Astrocyte (in vitro differentiated cells and primary cell): ENCODE data around the gene OXT. TPM values are rescaled to one million over a fixed set of nuclear protein-coding genes. Genes with fewer than 3 reads are reported as not detected.

Source experiments
- DNase-seq: peaks from one replicate; pipeline ENCODE4 v3.0.0-alpha.2; 2010; ENCODE audit warnings: low read depth
- FAIRE-seq: peaks from 2 replicates; lab custom pipeline; 2011; peaks lifted over from hg19 to GRCh38; lab: Jason Lieb, UNC
- H2AFZ ChIP-seq: 2 replicates; pipeline ENCODE4 v1.6.0; 2012; ENCODE audit warnings: low read depth, low read length, inconsistent platforms
- H3K27ac ChIP-seq: 2 replicates; pipeline ENCODE4 v1.5.1; 2011; ENCODE audit warnings: low read depth, low read length, inconsistent platforms
- H3K27me3 ChIP-seq: 2 replicates; pipeline ENCODE4 v1.6.0; 2011; ENCODE audit warnings: low read length, inconsistent platforms; ENCODE audit not compliant: insufficient read depth
- H3K36me3 ChIP-seq: 2 replicates; pipeline ENCODE4 v1.5.1; 2011; ENCODE audit warnings: low read length, inconsistent platforms; ENCODE audit not compliant: insufficient read depth
- H3K4me1 ChIP-seq: 2 replicates; pipeline ENCODE4 v1.5.1; 2011; ENCODE audit warnings: low read length, inconsistent platforms; ENCODE audit not compliant: insufficient read depth
- H3K4me2 ChIP-seq: 2 replicates; pipeline ENCODE4 v1.6.0; 2012; ENCODE audit warnings: low read length, inconsistent platforms
- H3K4me3 ChIP-seq: 2 replicates; pipeline ENCODE4 v1.5.1; 2011; ENCODE audit warnings: low read depth, mild to moderate bottlenecking, low read length, inconsistent platforms; ENCODE audit not compliant: insufficient read depth
- H3K79me2 ChIP-seq: 2 replicates; pipeline ENCODE4 v1.6.0; 2012; ENCODE audit warnings: mild to moderate bottlenecking, low read length, inconsistent platforms; ENCODE audit not compliant: insufficient read depth
- H3K9ac ChIP-seq: 2 replicates; pipeline ENCODE4 v1.6.0; 2012; ENCODE audit warnings: mild to moderate bottlenecking, low read length, inconsistent platforms
- H3K9me3 ChIP-seq: 2 replicates; pipeline ENCODE4 v1.5.1; 2012; ENCODE audit warnings: low read depth, mild to moderate bottlenecking, low read length, inconsistent platforms; ENCODE audit not compliant: insufficient read depth
- H4K20me1 ChIP-seq: 2 replicates; pipeline ENCODE4 v1.6.0; 2012; ENCODE audit warnings: low read length, inconsistent platforms; ENCODE audit not compliant: insufficient read depth
- H3K27ac Mint-ChIP-seq: one replicate; pipeline ENCODE4 v1.8.0; 2021; ENCODE audit warnings: mild to moderate bottlenecking, mixed read lengths; ENCODE audit not compliant: unreplicated experiment
- H3K27me3 Mint-ChIP-seq: one replicate; pipeline ENCODE4 v1.8.0; 2021; ENCODE audit warnings: low read depth, mixed read lengths; ENCODE audit not compliant: unreplicated experiment
- H3K36me3 Mint-ChIP-seq: one replicate; pipeline ENCODE4 v1.8.0; 2021; ENCODE audit warnings: low read depth, mixed read lengths; ENCODE audit not compliant: unreplicated experiment
- H3K4me1 Mint-ChIP-seq: one replicate; pipeline ENCODE4 v1.8.0; 2021; ENCODE audit warnings: low read depth, mixed read lengths; ENCODE audit not compliant: unreplicated experiment
- H3K4me3 Mint-ChIP-seq: one replicate; pipeline ENCODE4 v1.8.0; 2021; ENCODE audit warnings: mild to moderate bottlenecking, moderate library complexity, mixed read lengths; ENCODE audit not compliant: unreplicated experiment
- H3K9me3 Mint-ChIP-seq: one replicate; pipeline ENCODE4 v1.8.0; 2021; ENCODE audit warnings: mild to moderate bottlenecking, mixed read lengths; ENCODE audit not compliant: unreplicated experiment
- CTCF ChIP-seq: IDR thresholded peaks from 2 replicates; pipeline ENCODE4 v1.5.1; 2011; ENCODE audit warnings: low read depth, mild to moderate bottlenecking, inconsistent platforms, low read length, moderate library complexity; ENCODE audit not compliant: insufficient read depth
- EZH2 ChIP-seq: IDR thresholded peaks from 2 replicates; pipeline ENCODE4 v1.6.1; 2012; ENCODE audit warnings: mild to moderate bottlenecking, low read length, inconsistent platforms; ENCODE audit not compliant: insufficient read depth
- total RNA-seq: library from RNA; stranded (reverse); gene quantifications from 2 replicates; pipeline ENCODE4 v1.2.1, GENCODE V29; 2021

The OXT gene
- total RNA-seq, 1 donor from 2014 or later = not detected

- no peak for DNase-seq
- Histone ChIP-seq H2AFZ (no peak overlapping the region), H4K20me1 (no peaks in the 10 kb centered on the region), H3K79me2 (no peaks in the 10 kb centered on the region), H3K27me3 (peaks cover 46% of the 10 kb centered on the region), H3K9me3 (no peaks in the 10 kb centered on the region), H3K4me2 (no peak overlapping the region), H3K4me1 (no peaks in the 10 kb centered on the region), H3K27ac (no peak overlapping the region), H3K36me3 (no peaks in the 10 kb centered on the region), H3K9ac (no peak overlapping the region), H3K4me3 (no peak overlapping the region)
- no peak for FAIRE-seq
- H3K27ac Mint-ChIP-seq = no peak overlapping the region
- no peaks in the 10 kb centered on the region for H3K36me3 Mint-ChIP-seq
- no peaks in the 10 kb centered on the region for H3K9me3 Mint-ChIP-seq
- no peak for TF ChIP-seq EZH2
- H3K4me1 Mint-ChIP-seq = no peaks in the 10 kb centered on the region
- H3K27me3 Mint-ChIP-seq = peaks cover 43% of the 10 kb centered on the region
- no peak overlapping the region for H3K4me3 Mint-ChIP-seq
Observed at GRCh38 chr20:3080939-3081388, 9.5 kb downstream of the OXT start.

GRCh38 chr20:3081641-3082040 lies 10.2 kb downstream of the OXT start:
- no peak overlapping the region for H3K4me3 Mint-ChIP-seq
- DNase-seq (no peak), FAIRE-seq (no peak)
- Histone ChIP-seq H3K27me3 (peaks cover 46% of the 10 kb centered on the region), H3K27ac (no peak overlapping the region), H4K20me1 (no peaks in the 10 kb centered on the region), H3K9me3 (no peaks in the 10 kb centered on the region), H3K36me3 (no peaks in the 10 kb centered on the region), H3K9ac (no peak overlapping the region), H3K79me2 (no peaks in the 10 kb centered on the region), H3K4me1 (no peaks in the 10 kb centered on the region), H3K4me3 (no peak overlapping the region), H3K4me2 (no peak overlapping the region), H2AFZ (no peak overlapping the region)
- peaks cover 43% of the 10 kb centered on the region for H3K27me3 Mint-ChIP-seq
- H3K9me3 Mint-ChIP-seq = no peaks in the 10 kb centered on the region
- H3K36me3 Mint-ChIP-seq = no peaks in the 10 kb centered on the region
- no peak overlapping the region for H3K27ac Mint-ChIP-seq
- TF ChIP-seq CTCF (no peak), EZH2 (no peak)
- H3K4me1 Mint-ChIP-seq = no peaks in the 10 kb centered on the region

GRCh38 chr20:3082306-3082951 lies 11.0 kb downstream of the OXT start:
- H3K27ac ChIP-seq = no peak overlapping the region
- H3K4me2 ChIP-seq = peak overlapping the region; percentile 52
- no peak overlapping the region for H3K4me3 Mint-ChIP-seq
- peaks cover 43% of the 10 kb centered on the region for H3K27me3 Mint-ChIP-seq
- H3K4me1 Mint-ChIP-seq = no peaks in the 10 kb centered on the region
- no peaks in the 10 kb centered on the region for H3K36me3 Mint-ChIP-seq
- no peaks in the 10 kb centered on the region for H4K20me1 ChIP-seq
- no peaks in the 10 kb centered on the region for H3K9me3 Mint-ChIP-seq
- FAIRE-seq = no peak
- no peaks in the 10 kb centered on the region for H3K4me1 ChIP-seq
- H3K9me3 ChIP-seq = no peaks in the 10 kb centered on the region
- H3K36me3 ChIP-seq = no peaks in the 10 kb centered on the region
- no peak for TF ChIP-seq CTCF
- peak; percentile 80 for TF ChIP-seq EZH2
- no peak for DNase-seq
- H3K27ac Mint-ChIP-seq = no peak overlapping the region
- H3K79me2 ChIP-seq = no peaks in the 10 kb centered on the region
- H3K9ac ChIP-seq = no peak overlapping the region
- H3K27me3 ChIP-seq = peaks cover 46% of the 10 kb centered on the region
- no peak overlapping the region for H3K4me3 ChIP-seq
- peak overlapping the region; percentile 60 for H2AFZ ChIP-seq
